ENCODE data around the gene MED19.
A peak's percentile ranks its signal among the peaks of the same experiment; 100 is the strongest.
"Not testable (repeated sequence)": the region's sequence is repeated elsewhere in the genome, so short reads cannot be mapped to it uniquely, and the experiment has no call there.

The MED19 gene

DNA sequence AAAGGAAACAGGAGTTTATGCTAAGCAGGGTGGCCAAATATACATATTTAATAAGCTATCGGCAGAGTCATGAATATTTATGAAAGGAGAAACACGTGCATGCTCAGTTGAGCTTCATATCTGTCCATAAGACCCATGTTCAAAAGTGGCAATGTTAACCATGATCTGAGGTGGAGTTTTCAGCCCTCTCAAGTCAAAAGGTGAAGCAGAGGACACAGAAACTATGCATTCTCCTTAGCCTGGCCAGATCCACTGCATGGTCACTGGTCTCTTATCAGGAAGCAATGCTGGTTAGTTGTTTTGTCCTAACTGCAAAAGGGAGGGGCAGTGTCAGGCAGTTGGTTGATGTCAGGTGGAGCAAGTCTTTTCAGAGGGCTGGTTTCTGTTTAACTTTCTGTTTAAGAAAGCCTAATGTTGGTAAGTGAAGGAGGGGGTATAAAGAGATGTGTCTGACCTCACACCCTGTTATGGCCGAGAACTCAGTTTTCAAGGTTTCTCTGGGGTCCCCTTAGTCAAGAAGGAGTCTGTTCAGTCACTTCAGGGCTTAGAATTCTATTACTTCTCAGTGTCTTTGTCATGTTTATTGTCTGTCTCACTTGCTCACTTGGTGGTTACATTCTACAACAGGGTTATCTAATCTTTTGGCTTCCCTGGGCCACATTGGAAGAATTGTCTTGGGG, 23.7 kb upstream of the MED19 start:
- H3K4me3 ChIP-seq (ENCODE audit: low read length in 2 of 2): no peak overlapping the region
- no peak overlapping the region for H3K27ac ChIP-seq (ENCODE audit: low read length)
- H3K27me3 ChIP-seq (ENCODE audit: control insufficient read depth in 1 of 2, insufficient read depth in 2 of 2, low read length in 2 of 2): no peaks in the 10 kb centered on the region
- peaks cover 1% of the 10 kb centered on the region for H3K4me1 ChIP-seq (ENCODE audit: control insufficient read depth, insufficient read depth, low read length)
- no peak overlapping the region for H3K9ac ChIP-seq (ENCODE audit: low read length in 2 of 2)
- no peaks in the 10 kb centered on the region for H3K9me3 ChIP-seq (ENCODE audit: control insufficient read depth in 2 of 2, low read length in 2 of 2)
- H3K36me3 ChIP-seq (ENCODE audit: control insufficient read depth in 2 of 2, insufficient read depth in 2 of 2, low read length in 2 of 2): peaks cover 8 to 16% of the 10 kb centered on the region in 2 donors

DNA sequence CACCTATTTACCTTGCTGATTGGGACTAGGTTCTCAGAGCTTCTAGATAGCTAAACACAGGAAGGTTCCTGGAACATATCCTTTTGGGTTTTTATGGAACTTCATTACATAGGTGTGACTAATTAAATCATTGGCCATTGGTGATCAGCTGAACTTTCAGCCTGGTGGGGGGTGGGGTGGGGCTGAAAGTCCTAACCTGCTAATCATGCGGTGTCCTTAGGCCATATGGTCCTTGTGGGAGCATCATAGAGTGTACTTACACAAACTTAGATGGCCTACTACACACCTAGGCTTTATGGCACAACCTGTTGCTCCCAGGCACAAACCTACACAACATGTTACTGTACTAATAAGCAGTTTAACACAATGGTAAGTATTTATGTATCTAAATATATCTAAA, 20.6 kb upstream of the MED19 start:
- peaks cover 3% of the 10 kb centered on the region in 2 donors for H3K36me3 ChIP-seq (ENCODE audit: control insufficient read depth in 2 of 2, insufficient read depth in 2 of 2, low read length in 2 of 2)
- H3K27me3 ChIP-seq (ENCODE audit: control insufficient read depth in 1 of 2, insufficient read depth in 2 of 2, low read length in 2 of 2): no peaks in the 10 kb centered on the region
- H3K9me3 ChIP-seq (ENCODE audit: control insufficient read depth in 2 of 2, low read length in 2 of 2): no peaks in the 10 kb centered on the region
- no peaks in the 10 kb centered on the region for H3K4me1 ChIP-seq (ENCODE audit: control insufficient read depth, insufficient read depth, low read length)
- H3K4me3 ChIP-seq (ENCODE audit: low read length in 2 of 2): no peak overlapping the region
- no peak overlapping the region for H3K27ac ChIP-seq (ENCODE audit: low read length)
- no peak overlapping the region for H3K9ac ChIP-seq (ENCODE audit: low read length in 2 of 2)

DNA sequence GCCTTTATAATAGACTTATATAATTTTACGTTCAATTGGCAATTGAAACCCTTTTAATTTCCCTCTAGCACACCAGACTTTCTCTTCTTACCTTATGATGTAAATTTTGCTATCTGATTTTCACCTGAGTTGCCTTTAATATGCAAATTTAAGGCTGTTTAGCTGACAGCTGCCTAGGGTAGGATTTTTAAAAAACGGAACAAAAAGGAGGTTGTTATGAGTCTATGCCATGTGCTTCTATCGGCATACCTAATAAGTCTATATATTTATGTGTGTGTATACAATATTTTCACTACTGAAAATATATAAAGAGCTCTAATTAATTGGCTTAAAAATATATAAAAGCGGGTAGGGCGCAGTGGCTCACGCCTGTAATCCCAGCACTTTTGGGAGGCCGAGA, 17.5 kb upstream of the MED19 start:
- H3K4me3 ChIP-seq (ENCODE audit: low read length in 2 of 2): no peak overlapping the region
- H3K27ac ChIP-seq (ENCODE audit: low read length): no peak overlapping the region
- H3K27me3 ChIP-seq (ENCODE audit: control insufficient read depth in 1 of 2, insufficient read depth in 2 of 2, low read length in 2 of 2): no peaks in the 10 kb centered on the region
- no peak overlapping the region for H3K9ac ChIP-seq (ENCODE audit: low read length in 2 of 2)
- H3K9me3 ChIP-seq (ENCODE audit: control insufficient read depth in 2 of 2, low read length in 2 of 2): no peaks in the 10 kb centered on the region
- no peaks in the 10 kb centered on the region for H3K4me1 ChIP-seq (ENCODE audit: control insufficient read depth, insufficient read depth, low read length)
- H3K36me3 ChIP-seq (ENCODE audit: control insufficient read depth in 2 of 2, insufficient read depth in 2 of 2, low read length in 2 of 2): no peaks in the 10 kb centered on the region

DNA sequence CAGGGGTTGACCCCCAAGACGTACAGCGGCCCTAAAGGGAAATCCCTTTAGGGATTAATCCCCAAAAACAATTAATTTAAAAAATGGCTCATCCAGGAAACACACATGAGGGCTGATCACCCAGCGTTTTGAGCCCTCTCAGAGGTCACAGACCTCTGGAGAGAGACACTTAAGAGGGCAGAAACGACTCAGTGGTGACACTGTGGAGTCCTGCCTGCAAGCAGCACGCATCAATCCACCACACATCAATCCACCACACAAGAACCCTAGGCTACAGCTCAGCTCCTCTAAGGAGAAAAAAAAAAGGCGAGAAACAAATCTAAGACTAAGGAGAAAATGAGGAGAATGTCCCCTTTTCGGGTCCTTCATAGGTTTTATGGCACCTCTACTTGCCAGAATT, 16.8 kb upstream of the MED19 start:
- Histone ChIP-seq H3K27me3 (ENCODE audit: control insufficient read depth in 1 of 2, insufficient read depth in 2 of 2, low read length in 2 of 2) (no peaks in the 10 kb centered on the region), H3K4me3 (ENCODE audit: low read length in 2 of 2) (no peak overlapping the region), H3K36me3 (ENCODE audit: control insufficient read depth in 2 of 2, insufficient read depth in 2 of 2, low read length in 2 of 2) (no peaks in the 10 kb centered on the region), H3K27ac (ENCODE audit: low read length) (no peak overlapping the region), H3K4me1 (ENCODE audit: control insufficient read depth, insufficient read depth, low read length) (no peaks in the 10 kb centered on the region), H3K9ac (ENCODE audit: low read length in 2 of 2) (no peak overlapping the region), H3K9me3 (ENCODE audit: control insufficient read depth in 2 of 2, low read length in 2 of 2) (no peaks in the 10 kb centered on the region)

DNA sequence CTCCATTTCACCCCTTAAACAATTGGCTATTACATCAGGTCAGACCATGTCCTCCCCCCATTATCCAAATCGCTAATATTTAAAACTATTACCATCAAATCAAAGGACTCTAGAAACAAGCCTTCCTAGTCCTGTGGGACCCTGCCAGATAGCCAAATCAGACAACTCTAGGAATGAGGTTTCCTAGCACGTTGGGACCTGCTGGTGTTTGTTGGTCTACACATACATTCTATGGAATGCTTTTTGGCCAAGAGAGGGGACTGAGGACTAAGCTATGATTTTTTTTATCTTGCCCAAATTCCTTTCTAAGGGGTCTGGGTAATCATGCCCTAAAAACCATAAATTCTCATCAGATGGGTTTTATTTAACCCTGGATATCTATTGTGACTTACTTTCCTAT, 15.2 kb upstream of the MED19 start:
- Histone ChIP-seq H3K36me3 (ENCODE audit: control insufficient read depth in 2 of 2, insufficient read depth in 2 of 2, low read length in 2 of 2) (no peaks in the 10 kb centered on the region), H3K4me1 (ENCODE audit: control insufficient read depth, insufficient read depth, low read length) (no peaks in the 10 kb centered on the region), H3K27ac (ENCODE audit: low read length) (no peak overlapping the region), H3K9ac (ENCODE audit: low read length in 2 of 2) (no peak overlapping the region), H3K4me3 (ENCODE audit: low read length in 2 of 2) (no peak overlapping the region), H3K9me3 (ENCODE audit: control insufficient read depth in 2 of 2, low read length in 2 of 2) (no peaks in the 10 kb centered on the region), H3K27me3 (ENCODE audit: control insufficient read depth in 1 of 2, insufficient read depth in 2 of 2, low read length in 2 of 2) (no peaks in the 10 kb centered on the region)

DNA sequence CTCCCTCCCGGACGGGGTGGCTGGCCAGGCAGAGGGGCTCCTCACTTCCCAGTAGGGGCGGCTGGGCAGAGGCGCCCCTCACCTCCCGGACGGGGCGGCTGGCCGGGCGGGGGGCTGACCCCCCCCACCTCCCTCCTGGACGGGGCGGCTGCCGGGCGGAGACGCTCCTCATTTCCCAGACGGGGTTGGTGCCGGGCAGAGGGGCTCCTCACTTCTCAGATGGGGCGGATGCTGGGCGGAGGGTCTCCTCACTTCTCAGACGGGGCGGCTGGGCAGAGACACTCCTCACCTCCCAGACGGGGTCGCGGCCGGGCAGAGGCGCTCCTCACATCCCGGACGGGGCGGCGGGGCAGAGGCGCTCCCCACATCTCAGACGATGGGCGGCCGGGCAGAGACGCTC, 4.7 kb upstream of the MED19 start:
- not testable (repeated sequence) for H3K27ac ChIP-seq (ENCODE audit: low read length); H3K9me3 ChIP-seq (ENCODE audit: control insufficient read depth in 2 of 2, low read length in 2 of 2); H3K4me3 ChIP-seq (ENCODE audit: low read length in 2 of 2); H3K9ac ChIP-seq (ENCODE audit: low read length in 2 of 2); H3K27me3 ChIP-seq (ENCODE audit: control insufficient read depth in 1 of 2, insufficient read depth in 2 of 2, low read length in 2 of 2); H3K36me3 ChIP-seq (ENCODE audit: control insufficient read depth in 2 of 2, insufficient read depth in 2 of 2, low read length in 2 of 2)
- peaks cover 18% of the 10 kb centered on the region for H3K4me1 ChIP-seq (ENCODE audit: control insufficient read depth, insufficient read depth, low read length)

DNA sequence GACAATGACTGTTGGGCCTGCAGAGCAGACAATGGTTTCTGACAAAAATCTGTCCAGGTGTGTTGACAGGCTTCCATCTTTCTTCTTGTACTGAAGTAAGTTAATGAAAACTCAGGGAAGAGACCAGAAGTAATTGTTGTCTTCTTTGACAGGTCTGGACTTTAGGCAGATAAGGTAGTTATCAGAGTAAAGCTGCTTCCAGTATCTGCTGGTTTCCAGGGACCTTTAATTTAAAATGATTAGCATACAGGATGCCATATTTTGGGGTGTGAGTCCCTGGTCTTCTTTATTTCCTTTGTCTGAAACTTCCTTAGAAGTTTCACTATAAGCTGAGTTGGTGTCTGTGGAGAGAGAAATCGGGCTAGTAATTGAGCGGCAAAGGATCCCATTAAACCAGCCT, 1.8 kb upstream of the MED19 start:
- H3K27ac ChIP-seq (ENCODE audit: low read length): no peak overlapping the region
- H3K27me3 ChIP-seq (ENCODE audit: control insufficient read depth in 1 of 2, insufficient read depth in 2 of 2, low read length in 2 of 2): no peaks in the 10 kb centered on the region
- H3K9me3 ChIP-seq (ENCODE audit: control insufficient read depth in 2 of 2, low read length in 2 of 2): no peaks in the 10 kb centered on the region
- H3K4me3 ChIP-seq (ENCODE audit: low read length in 2 of 2): peak overlapping the region; percentile 90 to 100
- no peak overlapping the region for H3K9ac ChIP-seq (ENCODE audit: low read length in 2 of 2)
- H3K36me3 ChIP-seq (ENCODE audit: control insufficient read depth in 2 of 2, insufficient read depth in 2 of 2, low read length in 2 of 2): no peaks in the 10 kb centered on the region
- peaks cover 32% of the 10 kb centered on the region for H3K4me1 ChIP-seq (ENCODE audit: control insufficient read depth, insufficient read depth, low read length)

DNA sequence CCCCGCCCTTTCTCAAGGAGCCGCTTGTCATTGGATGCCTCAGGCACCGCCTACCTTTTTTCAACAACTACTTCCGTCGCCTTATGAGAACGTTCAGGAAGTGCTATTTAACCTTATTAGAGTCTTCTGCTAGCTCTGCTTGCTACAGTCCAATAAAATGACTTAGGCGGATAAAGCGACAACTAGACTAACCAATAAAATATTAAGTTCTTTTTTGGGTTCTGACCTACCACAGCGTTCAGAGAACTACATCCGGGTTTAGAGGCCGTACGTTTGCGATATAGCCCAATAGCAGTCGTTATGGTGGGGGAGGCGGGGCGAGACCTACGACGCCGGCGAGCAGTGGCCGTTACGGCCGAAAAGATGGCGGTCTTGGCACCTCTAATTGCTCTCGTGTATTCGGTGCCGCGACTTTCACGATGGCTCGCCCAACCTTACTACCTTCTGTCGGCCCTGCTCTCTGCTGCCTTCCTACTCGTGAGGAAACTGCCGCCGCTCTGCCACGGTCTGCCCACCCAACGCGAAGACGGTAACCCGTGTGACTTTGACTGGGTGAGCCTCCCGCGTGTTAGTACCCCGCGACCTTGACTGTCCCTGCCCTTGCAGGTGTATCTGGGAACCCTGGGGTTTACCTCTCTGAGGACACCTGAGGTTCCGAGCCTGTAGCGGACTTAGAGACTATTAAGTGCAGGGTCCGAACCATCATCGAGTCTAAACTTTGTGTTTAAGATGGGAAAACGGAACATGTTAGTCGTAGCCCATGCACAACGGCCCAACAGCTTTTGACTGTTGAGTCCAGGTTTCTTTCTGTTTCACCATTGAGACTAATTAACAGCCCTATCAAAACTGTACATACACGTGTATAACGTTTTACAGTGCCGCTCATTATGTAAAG, 488 bp upstream of the MED19 start, which contains the start of gene TMX2:
Gene TMX2, plus strand, starts transcription at position 338 of the 895 bp plus-strand sequence. Its CDS starts 26 bp downstream, at position 364.
- peak within 1 kb of the TSS; percentile 90 to 100 for H3K4me3 ChIP-seq (ENCODE audit: low read length in 2 of 2)

DNA sequence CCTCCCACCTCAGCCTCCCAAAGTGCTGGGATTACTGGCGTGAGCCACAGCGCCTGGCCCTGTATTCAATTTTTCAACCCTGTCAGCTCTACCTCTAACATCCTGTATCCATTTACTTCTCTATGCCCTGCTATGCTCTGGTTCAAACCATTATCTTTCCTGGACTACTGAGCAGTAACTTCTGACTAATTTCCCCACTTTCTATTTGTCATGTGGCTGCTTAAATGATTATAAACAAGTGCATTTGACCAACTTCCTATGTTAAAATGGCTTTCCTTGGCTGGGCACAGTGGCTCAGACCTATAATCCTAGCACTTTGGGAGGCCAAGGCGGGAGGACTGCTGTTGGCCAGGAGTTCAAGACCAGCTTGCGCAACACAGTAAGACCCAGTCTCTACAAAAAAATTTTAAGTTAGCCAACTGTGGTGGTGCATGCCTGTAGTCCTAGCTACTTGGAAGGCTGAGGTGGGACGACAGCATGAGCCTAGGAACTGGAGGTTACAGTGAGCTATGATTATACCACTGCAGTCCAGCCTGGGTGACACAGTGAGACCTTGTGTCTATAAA, 2.1 kb downstream of the MED19 start:
- Histone ChIP-seq H3K27ac (ENCODE audit: low read length) (no peak overlapping the region), H3K27me3 (ENCODE audit: control insufficient read depth in 1 of 2, insufficient read depth in 2 of 2, low read length in 2 of 2) (no peaks in the 10 kb centered on the region), H3K4me1 (ENCODE audit: control insufficient read depth, insufficient read depth, low read length) (peaks cover 32% of the 10 kb centered on the region), H3K9me3 (ENCODE audit: control insufficient read depth in 2 of 2, low read length in 2 of 2) (no peaks in the 10 kb centered on the region), H3K9ac (ENCODE audit: low read length in 2 of 2) (no peak overlapping the region), H3K36me3 (ENCODE audit: control insufficient read depth in 2 of 2, insufficient read depth in 2 of 2, low read length in 2 of 2) (peaks cover 3 to 5% of the 10 kb centered on the region in 2 donors), H3K4me3 (ENCODE audit: low read length in 2 of 2) (no peak overlapping the region)

More for the DNA sequence above, 488 bp upstream of the MED19 start, which contains the start of gene TMX2:
- Histone ChIP-seq H3K27ac (ENCODE audit: low read length) (peak within 1 kb of the TSS; percentile 87), H3K9ac (ENCODE audit: low read length in 2 of 2) (peak within 1 kb of the TSS; percentile 93 to 99), H3K4me1 (ENCODE audit: control insufficient read depth, insufficient read depth, low read length) (peaks cover 32% of the 10 kb centered on the region), H3K36me3 (ENCODE audit: control insufficient read depth in 2 of 2, insufficient read depth in 2 of 2, low read length in 2 of 2) (peaks cover 0 to 4% of the 10 kb centered on the region in 2 donors), H3K27me3 (ENCODE audit: control insufficient read depth in 1 of 2, insufficient read depth in 2 of 2, low read length in 2 of 2) (no peaks in the 10 kb centered on the region), H3K9me3 (ENCODE audit: control insufficient read depth in 2 of 2, low read length in 2 of 2) (no peaks in the 10 kb centered on the region)

DNA sequence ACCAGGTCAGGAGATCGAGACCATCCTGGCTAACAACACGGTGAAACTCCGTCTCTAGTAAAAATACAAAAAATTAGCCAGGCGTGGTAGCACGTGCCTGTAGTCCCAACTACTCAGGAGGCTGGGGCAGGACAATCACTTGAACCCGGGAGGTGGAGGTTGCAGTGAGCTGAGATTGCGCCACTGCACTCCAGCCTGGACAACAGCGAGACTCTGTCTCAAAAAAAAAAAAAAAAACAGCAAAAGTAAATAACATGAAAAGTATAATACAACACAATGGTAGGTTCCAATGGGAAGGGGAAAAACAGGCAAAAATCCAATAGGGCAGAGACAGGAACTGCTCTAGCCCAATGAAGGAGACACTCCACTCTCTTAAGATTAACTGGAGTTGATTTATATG, 6.6 kb downstream of the MED19 start:
- peaks cover 21 to 26% of the 10 kb centered on the region in 2 donors for H3K36me3 ChIP-seq (ENCODE audit: control insufficient read depth in 2 of 2, insufficient read depth in 2 of 2, low read length in 2 of 2)

More for the DNA sequence above, 6.6 kb downstream of the MED19 start:
- not testable (repeated sequence) for H3K27me3 ChIP-seq (ENCODE audit: control insufficient read depth in 1 of 2, insufficient read depth in 2 of 2, low read length in 2 of 2); H3K27ac ChIP-seq (ENCODE audit: low read length); H3K4me3 ChIP-seq (ENCODE audit: low read length in 2 of 2); H3K9me3 ChIP-seq (ENCODE audit: control insufficient read depth in 2 of 2, low read length in 2 of 2); H3K4me1 ChIP-seq (ENCODE audit: control insufficient read depth, insufficient read depth, low read length); H3K9ac ChIP-seq (ENCODE audit: low read length in 2 of 2)

Data from stomach smooth muscle (tissue), 2 donors.